NCI-H2227 treated with DMSO at 0.1 percent for 48 hours (cell line): ENCODE measurements around the gene PRAC1.
A peak's percentile ranks its signal among the peaks of the same experiment; 100 is the strongest.

ENCODE experiments used
- DNase-seq: peaks from one replicate; lab custom pipeline; 2025; lab: John Stamatoyannopoulos, UW

Gene PRAC1

DNA sequence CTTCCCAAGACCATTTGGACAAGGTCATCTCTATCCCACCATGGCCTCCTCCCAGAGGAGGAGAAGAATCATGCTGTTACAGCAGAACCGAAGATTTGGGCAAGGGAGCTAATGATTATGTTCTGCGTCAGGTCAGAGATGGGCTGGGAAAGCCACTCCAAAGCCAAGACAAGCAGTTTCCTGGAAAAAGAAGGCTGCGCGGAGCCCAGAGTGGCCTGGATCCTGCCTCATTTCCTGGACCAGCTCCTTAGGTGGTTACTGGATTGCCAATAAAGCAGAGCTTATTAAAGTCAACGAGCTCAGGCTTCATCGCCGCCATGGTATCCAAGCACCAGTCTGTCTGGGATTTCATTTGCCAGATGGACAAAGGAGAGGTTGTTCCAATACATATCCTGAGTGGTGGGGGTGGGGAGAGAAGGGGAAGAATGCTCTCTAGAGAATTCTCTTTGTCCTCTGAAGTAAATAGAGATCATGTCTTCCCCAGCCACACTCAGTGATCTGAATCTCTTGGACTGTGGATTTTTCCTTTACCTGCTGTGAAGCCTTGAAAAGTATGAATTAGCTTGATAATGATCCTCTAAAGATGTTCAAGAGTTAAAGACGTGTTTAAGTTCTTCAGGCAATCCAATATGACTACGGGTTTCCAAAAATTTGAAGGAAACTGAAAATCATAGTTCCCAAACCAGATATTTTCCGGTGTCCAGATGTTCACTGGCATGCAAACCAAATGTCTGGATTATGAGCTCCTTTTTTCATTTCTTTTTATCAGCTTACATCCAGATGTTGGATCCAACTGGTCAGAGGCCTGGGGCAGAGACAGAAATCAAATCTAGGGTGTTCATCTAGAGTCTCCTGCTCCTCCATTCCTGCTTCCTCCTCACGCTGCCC, 17.7 kb downstream of the PRAC1 start:
- no peak for DNase-seq

DNA sequence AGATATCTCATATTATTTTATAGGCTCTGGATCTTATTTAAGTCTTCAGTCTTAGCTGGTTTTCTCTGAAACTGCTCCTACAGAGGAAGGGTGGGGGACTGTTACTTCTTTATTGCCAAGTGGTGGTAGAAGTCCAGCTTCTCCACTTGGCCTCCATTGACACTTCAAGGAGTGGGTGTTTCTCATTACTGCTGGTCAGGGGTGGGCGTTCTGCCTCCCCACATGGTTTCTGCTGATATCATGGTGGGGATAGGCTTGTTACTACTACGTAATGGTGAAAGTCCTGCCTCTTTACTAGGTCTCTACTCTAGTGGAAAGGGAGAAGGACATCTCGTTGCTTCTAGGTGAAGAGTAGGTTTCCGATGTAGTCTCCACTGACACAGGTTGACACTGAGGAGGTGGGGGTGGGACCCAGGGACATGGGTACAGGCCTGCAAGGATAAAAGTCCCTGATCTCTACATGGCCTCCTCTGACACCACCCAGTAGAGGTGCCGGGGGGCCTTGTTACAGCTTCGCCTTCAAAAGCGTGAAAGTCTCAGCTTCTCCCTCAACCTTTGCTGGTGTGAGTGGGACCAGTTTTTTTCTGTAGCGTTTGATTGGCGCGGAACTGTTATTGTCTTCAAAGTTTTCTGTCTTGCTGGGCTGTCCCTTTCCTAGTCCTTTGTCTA, 20.3 kb downstream of the PRAC1 start:
- DNase-seq: no peak

DNA sequence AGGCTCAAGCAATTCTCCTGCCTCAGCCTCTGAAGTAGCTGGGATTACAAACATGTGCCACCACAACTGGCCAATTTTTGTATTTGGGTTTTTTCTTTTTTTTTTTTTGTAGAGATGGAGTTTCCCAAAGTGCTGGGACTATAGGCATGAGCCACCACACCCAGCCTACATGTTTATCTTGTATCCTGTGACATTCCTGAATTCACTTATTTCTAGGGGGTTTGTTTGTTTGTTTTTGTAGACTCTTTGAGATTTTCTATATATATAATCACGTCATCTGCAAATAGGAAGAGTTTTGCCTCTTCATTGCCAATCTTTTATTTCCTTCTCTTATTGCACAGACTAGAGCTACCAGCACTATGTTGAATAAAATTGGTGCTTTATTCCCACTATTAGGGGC, 29.1 kb downstream of the PRAC1 start:
- DNase-seq: no peak

DNA sequence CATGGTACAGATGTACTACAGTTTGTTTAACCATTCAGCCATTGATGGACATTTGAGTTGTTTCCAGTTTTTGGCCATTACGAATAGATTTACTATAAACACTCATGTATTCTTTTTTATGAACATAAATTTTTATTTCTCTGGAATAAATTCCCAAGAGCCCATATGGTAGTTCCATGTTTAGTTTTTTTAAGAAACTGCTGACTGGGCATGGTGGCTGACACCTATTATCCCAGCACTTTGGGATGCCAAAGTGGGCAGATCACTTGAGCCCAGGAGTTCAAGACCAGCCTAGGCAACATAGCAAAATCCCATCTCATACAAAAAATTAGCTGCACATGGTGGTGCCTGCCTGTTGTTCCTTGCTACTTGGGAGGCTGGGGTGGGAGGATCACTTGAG, 30.3 kb downstream of the PRAC1 start:
- no peak for DNase-seq

DNA sequence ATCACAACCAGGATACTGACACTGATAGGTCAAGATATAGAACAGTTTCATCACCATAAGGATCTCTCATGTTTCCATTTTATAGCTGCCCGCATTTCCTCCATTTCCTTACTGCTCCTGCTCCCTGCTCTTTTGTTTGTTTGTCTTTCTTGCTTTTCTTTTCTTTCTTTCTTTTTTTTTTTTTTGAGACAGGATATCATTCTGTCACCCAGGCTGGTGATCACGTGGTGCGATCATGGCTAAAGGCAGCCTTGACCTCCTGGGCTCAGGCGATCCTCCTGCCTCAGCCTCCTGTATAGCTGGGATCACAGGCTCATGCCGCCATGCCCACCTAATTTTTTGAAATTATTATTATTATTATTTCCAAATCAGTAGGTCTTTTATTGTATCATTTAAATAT, 31.7 kb downstream of the PRAC1 start:
- DNase-seq: no peak

DNA sequence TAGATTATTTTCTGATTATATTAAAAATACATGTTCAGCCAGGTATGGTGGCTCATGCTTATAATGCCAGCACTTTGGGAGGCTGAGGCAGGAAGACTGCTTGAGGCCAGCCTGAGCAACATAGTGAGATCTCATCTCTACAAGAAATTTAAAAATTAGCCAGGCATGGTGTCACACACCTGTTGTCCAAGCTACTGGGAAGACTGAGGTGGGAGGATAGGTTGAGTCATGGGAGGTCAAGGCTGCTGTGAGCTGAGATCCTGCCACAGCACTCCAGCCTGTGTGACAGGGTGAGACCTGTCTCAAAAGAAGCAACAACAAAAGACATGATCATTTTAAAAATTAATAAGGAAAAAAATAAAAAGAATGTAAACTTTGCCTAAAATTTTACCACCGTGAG, 40.7 kb downstream of the PRAC1 start:
- no peak for DNase-seq

DNA sequence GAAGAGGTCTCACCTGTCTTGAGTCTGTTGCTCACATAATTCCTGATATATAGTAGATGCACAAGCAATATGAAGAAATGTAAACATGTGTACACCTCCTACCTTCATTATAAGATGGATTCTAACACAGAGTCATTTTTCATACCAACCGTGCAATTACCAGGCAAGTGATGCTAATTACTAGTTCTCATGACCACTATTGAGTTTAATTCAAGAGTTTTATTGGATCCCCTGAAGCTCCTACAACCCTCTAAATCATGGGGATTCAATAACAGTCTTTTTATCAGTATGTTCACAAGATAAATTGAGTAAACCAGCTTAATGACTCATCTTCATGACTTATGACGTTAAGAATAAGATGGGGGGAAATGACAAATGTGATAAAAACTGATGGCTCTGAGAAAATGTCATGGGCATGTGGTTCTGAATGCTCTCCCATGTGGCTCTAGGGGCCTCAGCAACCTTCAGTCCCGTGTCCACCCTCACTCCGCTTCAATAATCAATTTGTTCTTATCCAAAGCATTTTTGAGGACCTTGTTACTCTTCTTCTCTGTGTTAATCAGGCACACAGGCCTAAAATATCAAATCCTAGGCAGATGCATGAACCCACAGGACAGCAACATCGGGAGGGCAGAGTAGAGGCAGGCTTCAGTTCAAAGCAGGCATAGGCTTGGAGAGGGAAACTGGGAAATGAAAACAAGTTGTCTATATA, 42.8 kb downstream of the PRAC1 start:
- DNase-seq: no peak

DNA sequence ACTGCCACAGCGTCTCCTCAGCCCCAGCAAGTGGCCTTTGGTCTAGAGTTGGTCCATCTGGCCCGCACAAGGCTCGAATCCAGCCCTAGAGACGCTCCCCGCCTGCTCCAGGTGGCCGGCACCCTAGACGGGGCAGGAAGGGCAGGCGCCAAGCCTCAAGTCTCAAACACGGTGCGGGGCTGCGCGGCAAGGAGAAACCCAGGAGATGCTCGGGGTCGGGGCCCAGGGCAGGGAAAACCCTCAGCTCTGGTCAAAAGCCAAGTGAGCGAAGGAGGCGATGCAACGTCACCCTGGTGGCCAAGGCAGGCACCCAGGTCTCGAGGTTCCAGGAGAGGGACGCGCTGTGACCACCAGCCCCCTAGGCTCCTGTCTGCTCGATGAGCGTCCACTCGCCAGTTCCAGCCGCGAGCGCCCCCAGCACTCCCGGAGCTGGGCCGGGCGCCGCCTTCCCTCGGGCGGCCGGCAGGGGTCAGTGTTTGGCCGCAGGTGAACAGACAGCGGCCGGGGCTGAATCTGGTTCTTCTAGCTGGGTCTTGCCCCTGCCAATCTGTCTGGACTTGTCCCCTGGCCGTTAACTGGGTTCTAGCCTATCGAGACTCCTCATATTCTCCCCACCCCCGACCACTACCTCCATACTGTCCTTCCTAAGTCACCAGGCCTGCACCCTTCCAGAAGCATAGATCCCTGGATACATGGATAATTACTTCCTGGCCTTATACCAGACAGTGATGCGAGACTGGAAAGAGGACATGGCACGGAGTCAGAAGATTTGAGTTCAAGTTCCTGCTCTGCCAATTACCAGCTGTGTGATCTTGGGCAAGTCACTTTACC, 44.0 kb downstream of the PRAC1 start:
- peak; percentile 61 for DNase-seq

DNA sequence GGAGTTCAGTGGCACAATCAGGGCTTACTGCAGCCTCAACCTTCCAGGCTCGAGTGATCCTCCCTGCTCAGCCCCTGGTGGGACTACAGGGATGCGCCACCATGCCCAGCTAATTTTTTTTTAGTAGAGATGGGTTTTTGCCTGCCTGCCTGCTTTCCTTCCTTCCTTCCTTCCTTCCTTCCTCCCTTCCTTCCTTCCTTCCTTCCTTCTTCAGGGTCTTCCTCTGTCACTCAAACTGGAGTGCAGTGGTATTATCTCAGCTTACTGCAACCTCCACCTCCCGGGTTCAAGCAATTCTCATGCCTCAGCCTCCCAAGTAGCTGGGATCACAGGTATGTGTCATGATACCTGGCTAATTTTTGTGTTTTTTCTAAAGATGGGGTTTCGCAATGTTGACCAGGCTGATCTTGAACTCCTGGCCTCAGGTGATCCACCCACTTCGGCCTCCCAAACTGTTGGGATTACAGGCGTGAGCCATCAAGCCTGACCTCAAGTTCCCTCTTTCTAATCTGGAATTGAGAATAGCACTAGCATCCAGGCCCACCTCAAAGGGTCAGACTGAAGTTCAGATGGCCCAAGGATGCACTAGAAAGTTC, 45.3 kb downstream of the PRAC1 start:
- no peak for DNase-seq

DNA sequence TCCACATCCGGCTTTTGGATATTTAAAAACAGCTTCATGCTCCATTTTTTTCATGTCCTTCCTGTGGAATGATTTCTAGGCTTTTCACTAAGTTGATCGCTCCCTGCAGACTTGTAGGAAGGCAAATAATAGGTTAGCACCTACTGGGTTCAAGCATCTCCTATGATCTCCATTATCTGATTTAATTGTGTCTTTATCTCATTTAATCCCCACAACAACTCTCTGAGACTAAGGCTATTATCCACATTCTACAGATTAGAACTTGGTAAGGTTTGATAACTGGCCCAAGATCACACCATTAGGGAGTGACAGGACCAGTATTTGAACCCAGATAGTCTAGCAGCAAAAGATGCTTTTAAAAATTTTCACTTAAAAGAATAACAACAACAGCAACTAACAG, 50.0 kb downstream of the PRAC1 start:
- DNase-seq: no peak
